NCI-H460 (cell line): ENCODE data around the gene CEP112. TPM values are rescaled to one million over a fixed set of nuclear protein-coding genes. Genes with fewer than 3 reads are reported as not detected.

Experiments
- DNase-seq: peaks from one replicate; pipeline ENCODE4 v3.0.0-alpha.2; 2016; ENCODE audit warnings: low read depth; ENCODE audit errors: extremely low read depth
- total RNA-seq: library from RNA; depleted of rRNA; stranded (reverse); fragments of >200 nt; shearing (Covaris generic); gene quantifications from 2 replicates; pipeline ENCODE4 v1.2.3, GENCODE V29; 2014

CEP112 gene
- total RNA-seq, 1 experiment from 2014 or later: 6.5 TPM

GRCh38 chr17:65941356-65941899, 250.5 kb downstream of the CEP112 start:
- no peak for DNase-seq

GRCh38 chr17:65936013-65936412, 255.9 kb downstream of the CEP112 start:
- no peak for DNase-seq

GRCh38 chr17:65933290-65933689, 258.6 kb downstream of the CEP112 start:
- no peak for DNase-seq

GRCh38 chr17:65931246-65932149, 260.4 kb downstream of the CEP112 start:
- DNase-seq: no peak

- DNase-seq: no peak
These were observed 261.7 kb downstream of the CEP112 start for GRCh38 chr17:65930140-65930730.

GRCh38 chr17:65926599-65926998, 265.3 kb downstream of the CEP112 start:
- DNase-seq: no peak

- no peak for DNase-seq
These were observed 266.2 kb downstream of the CEP112 start for GRCh38 chr17:65925606-65926307.

- no peak for DNase-seq
These were observed 270.9 kb downstream of the CEP112 start for GRCh38 chr17:65920996-65921395.

- no peak for DNase-seq
These were observed 273.0 kb downstream of the CEP112 start for GRCh38 chr17:65918916-65919315.

- DNase-seq: no peak
These were observed 273.4 kb downstream of the CEP112 start for GRCh38 chr17:65918500-65918899.

GRCh38 chr17:65917560-65917959, 274.4 kb downstream of the CEP112 start:
- DNase-seq: no peak

- no peak for DNase-seq
These were observed 275.5 kb downstream of the CEP112 start for GRCh38 chr17:65916425-65916824.

- DNase-seq: no peak
These were observed 277.1 kb downstream of the CEP112 start for GRCh38 chr17:65914784-65915342.

GRCh38 chr17:65913326-65913850, 278.5 kb downstream of the CEP112 start:
- no peak for DNase-seq

- DNase-seq: no peak
These were observed 281.1 kb downstream of the CEP112 start for GRCh38 chr17:65910836-65911235.

GRCh38 chr17:65902831-65903522, 289.0 kb downstream of the CEP112 start:
- DNase-seq: no peak

GRCh38 chr17:65902155-65902554, 289.8 kb downstream of the CEP112 start:
- no peak for DNase-seq

- no peak for DNase-seq
These were observed 290.5 kb downstream of the CEP112 start for GRCh38 chr17:65901394-65901793.

GRCh38 chr17:65900216-65900615, 291.7 kb downstream of the CEP112 start:
- no peak for DNase-seq

GRCh38 chr17:65898651-65899050, 293.3 kb downstream of the CEP112 start:
- DNase-seq: no peak
